ENCODE data around the gene C14orf132.
A peak's percentile ranks its signal among the peaks of the same experiment; 100 is the strongest.

C14orf132 gene

DNA sequence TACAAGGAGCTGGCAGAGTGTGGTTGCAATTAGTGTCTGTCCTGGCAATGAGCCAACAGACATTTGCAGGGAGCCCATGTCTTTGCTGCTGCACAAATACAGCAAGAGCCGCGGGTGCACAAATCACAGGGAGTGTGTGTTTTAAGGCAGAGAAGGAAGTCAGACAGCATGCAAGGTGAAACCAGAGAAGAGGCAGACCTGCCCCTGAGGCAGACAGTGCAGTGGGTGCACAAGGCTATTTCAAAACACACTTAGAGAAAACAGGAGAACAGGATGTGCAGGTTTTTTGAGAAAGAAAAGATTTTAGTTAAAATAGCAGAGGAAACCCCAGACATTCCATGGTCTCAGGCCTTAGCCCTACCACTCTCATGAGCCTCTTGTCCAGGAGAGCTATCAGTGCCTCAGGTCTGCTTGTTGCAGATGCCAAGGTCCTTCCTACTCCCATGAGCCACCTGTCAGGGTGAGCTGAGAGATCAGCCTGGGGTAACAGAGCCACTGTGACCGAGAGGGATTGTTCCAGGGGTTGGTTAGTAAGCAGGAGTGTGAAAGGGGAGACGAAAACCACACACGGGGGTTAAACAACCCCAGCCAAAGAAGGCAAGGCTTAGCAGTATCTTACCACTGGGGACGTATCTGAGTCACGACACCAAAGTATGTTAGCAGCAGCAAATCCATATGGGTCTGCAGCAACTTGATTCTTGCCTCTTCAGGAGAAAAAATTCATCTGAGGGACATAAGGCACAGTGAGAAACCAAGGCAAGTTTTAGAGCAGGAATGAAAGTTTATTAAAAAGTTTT, 78.1 kb downstream of the C14orf132 start:
- Mint-ChIP-seq H3K27ac (peak overlapping the region; percentile 58), H3K4me3 (no peak overlapping the region), H3K27me3 (ENCODE audit: low read depth) (no peaks in the 10 kb centered on the region), H3K9me3 (peaks cover 13% of the 10 kb centered on the region), H3K36me3 (ENCODE audit: low read depth) (no peaks in the 10 kb centered on the region), H3K4me1 (ENCODE audit: low read depth) (peaks cover 10% of the 10 kb centered on the region)

- peaks cover 13% of the 10 kb centered on the region for H3K9me3 Mint-ChIP-seq
- H3K4me1 Mint-ChIP-seq (ENCODE audit: low read depth) = peaks cover 10% of the 10 kb centered on the region
- H3K36me3 Mint-ChIP-seq (ENCODE audit: low read depth) = no peaks in the 10 kb centered on the region
- no peak overlapping the region for H3K4me3 Mint-ChIP-seq
- no peaks in the 10 kb centered on the region for H3K27me3 Mint-ChIP-seq (ENCODE audit: low read depth)
- no peak overlapping the region for H3K27ac Mint-ChIP-seq
Observed at GRCh38 chr14:96117960-96118359, 78.8 kb downstream of the C14orf132 start.

DNA sequence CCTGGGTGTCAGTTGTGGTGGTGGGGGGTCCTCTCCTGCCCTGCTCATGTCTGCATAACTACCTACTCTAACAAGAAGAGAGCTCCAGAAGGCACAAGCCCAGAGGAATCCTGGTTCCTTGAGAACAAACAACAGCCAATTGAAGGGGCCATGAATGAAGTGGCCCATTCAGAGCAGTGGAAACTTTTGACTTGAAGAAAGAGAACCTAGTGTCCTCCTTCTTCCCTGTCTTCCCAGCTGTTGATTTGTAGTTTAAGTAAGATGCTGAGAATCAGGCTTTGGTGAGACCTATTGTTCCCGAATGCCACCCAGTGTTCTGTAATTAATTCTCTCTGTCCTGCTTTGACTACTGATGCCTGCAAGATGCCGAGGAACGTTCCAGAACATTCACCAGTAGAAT, 79.2 kb downstream of the C14orf132 start:
- no peak overlapping the region for H3K4me3 Mint-ChIP-seq
- H3K4me1 Mint-ChIP-seq (ENCODE audit: low read depth) = peaks cover 10% of the 10 kb centered on the region
- H3K9me3 Mint-ChIP-seq = peaks cover 13% of the 10 kb centered on the region
- H3K27ac Mint-ChIP-seq = no peak overlapping the region
- H3K27me3 Mint-ChIP-seq (ENCODE audit: low read depth) = no peaks in the 10 kb centered on the region
- no peaks in the 10 kb centered on the region for H3K36me3 Mint-ChIP-seq (ENCODE audit: low read depth)

GRCh38 chr14:96119947-96120346, 80.8 kb downstream of the C14orf132 start:
- Mint-ChIP-seq H3K36me3 (ENCODE audit: low read depth) (no peaks in the 10 kb centered on the region), H3K27me3 (ENCODE audit: low read depth) (no peaks in the 10 kb centered on the region), H3K4me3 (no peak overlapping the region), H3K27ac (no peak overlapping the region), H3K9me3 (peaks cover 4% of the 10 kb centered on the region), H3K4me1 (ENCODE audit: low read depth) (peaks cover 10% of the 10 kb centered on the region)

GRCh38 chr14:96120392-96120791, 81.2 kb downstream of the C14orf132 start:
- no peaks in the 10 kb centered on the region for H3K27me3 Mint-ChIP-seq (ENCODE audit: low read depth)

GRCh38 chr14:96120941-96121340, 81.8 kb downstream of the C14orf132 start:
- Mint-ChIP-seq H3K4me3 (no peak overlapping the region), H3K36me3 (ENCODE audit: low read depth) (no peaks in the 10 kb centered on the region), H3K4me1 (ENCODE audit: low read depth) (peaks cover 10% of the 10 kb centered on the region), H3K27me3 (ENCODE audit: low read depth) (no peaks in the 10 kb centered on the region), H3K9me3 (no peaks in the 10 kb centered on the region), H3K27ac (no peak overlapping the region)

More at GRCh38 chr14:96120392-96120791, 81.2 kb downstream of the C14orf132 start:
- Mint-ChIP-seq H3K36me3 (ENCODE audit: low read depth) (no peaks in the 10 kb centered on the region), H3K4me1 (ENCODE audit: low read depth) (peaks cover 10% of the 10 kb centered on the region), H3K4me3 (no peak overlapping the region), H3K27ac (no peak overlapping the region), H3K9me3 (no peaks in the 10 kb centered on the region)

- no peak overlapping the region for H3K4me3 Mint-ChIP-seq
- peaks cover 18% of the 10 kb centered on the region for H3K4me1 Mint-ChIP-seq (ENCODE audit: low read depth)
- no peaks in the 10 kb centered on the region for H3K36me3 Mint-ChIP-seq (ENCODE audit: low read depth)
- H3K27ac Mint-ChIP-seq = no peak overlapping the region
- H3K9me3 Mint-ChIP-seq = no peaks in the 10 kb centered on the region
- H3K27me3 Mint-ChIP-seq (ENCODE audit: low read depth) = no peaks in the 10 kb centered on the region
Observed at GRCh38 chr14:96121660-96122395, 82.7 kb downstream of the C14orf132 start.

- H3K27ac Mint-ChIP-seq = no peak overlapping the region
- no peaks in the 10 kb centered on the region for H3K36me3 Mint-ChIP-seq (ENCODE audit: low read depth)
- no peaks in the 10 kb centered on the region for H3K27me3 Mint-ChIP-seq (ENCODE audit: low read depth)
- H3K4me3 Mint-ChIP-seq = no peak overlapping the region
- H3K4me1 Mint-ChIP-seq (ENCODE audit: low read depth) = peaks cover 16% of the 10 kb centered on the region
- H3K9me3 Mint-ChIP-seq = no peaks in the 10 kb centered on the region
Observed at GRCh38 chr14:96122496-96122895, 83.3 kb downstream of the C14orf132 start.

- H3K36me3 Mint-ChIP-seq (ENCODE audit: low read depth) = no peaks in the 10 kb centered on the region
- no peak overlapping the region for H3K4me3 Mint-ChIP-seq
- peaks cover 10% of the 10 kb centered on the region for H3K4me1 Mint-ChIP-seq (ENCODE audit: low read depth)
- no peaks in the 10 kb centered on the region for H3K9me3 Mint-ChIP-seq
- no peak overlapping the region for H3K27ac Mint-ChIP-seq
- H3K27me3 Mint-ChIP-seq (ENCODE audit: low read depth) = no peaks in the 10 kb centered on the region
Observed at GRCh38 chr14:96125536-96125935, 86.4 kb downstream of the C14orf132 start.

DNA sequence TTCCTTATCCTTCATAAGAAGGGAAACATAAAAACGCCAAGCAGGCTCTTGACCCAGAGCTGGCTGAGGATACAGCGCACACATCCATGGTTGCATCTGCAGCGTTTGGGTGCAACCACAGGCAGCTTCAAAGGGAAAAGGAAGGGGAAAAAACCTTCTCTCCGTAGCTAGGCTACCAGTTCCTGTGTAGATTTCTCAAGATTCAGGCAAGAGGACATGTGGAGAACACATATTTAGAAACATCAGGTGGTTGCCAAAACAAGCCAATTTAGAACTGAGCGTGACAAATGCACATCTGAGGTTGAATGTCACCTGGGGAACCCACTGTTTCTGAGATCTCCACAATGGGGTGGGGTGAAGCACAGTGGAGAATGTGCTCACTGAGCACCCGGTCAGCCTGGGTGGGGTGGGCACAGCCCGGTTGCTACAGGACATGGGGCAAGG, 87.2 kb downstream of the C14orf132 start:
- H3K27ac Mint-ChIP-seq = peak overlapping the region; percentile 79
- H3K36me3 Mint-ChIP-seq (ENCODE audit: low read depth) = no peaks in the 10 kb centered on the region
- peaks cover 10% of the 10 kb centered on the region for H3K4me1 Mint-ChIP-seq (ENCODE audit: low read depth)
- H3K27me3 Mint-ChIP-seq (ENCODE audit: low read depth) = no peaks in the 10 kb centered on the region
- H3K9me3 Mint-ChIP-seq = no peaks in the 10 kb centered on the region
- peak overlapping the region; percentile 49 for H3K4me3 Mint-ChIP-seq

GRCh38 chr14:96126783-96127271, 87.7 kb downstream of the C14orf132 start:
- Mint-ChIP-seq H3K4me3 (peak overlapping the region; percentile 49), H3K36me3 (ENCODE audit: low read depth) (no peaks in the 10 kb centered on the region), H3K27ac (peak overlapping the region; percentile 79), H3K9me3 (no peaks in the 10 kb centered on the region), H3K4me1 (ENCODE audit: low read depth) (peaks cover 10% of the 10 kb centered on the region), H3K27me3 (ENCODE audit: low read depth) (no peaks in the 10 kb centered on the region)

GRCh38 chr14:96129128-96129736, 90.1 kb downstream of the C14orf132 start:
- H3K9me3 Mint-ChIP-seq = no peaks in the 10 kb centered on the region
- H3K27ac Mint-ChIP-seq = no peak overlapping the region
- H3K36me3 Mint-ChIP-seq (ENCODE audit: low read depth) = no peaks in the 10 kb centered on the region
- H3K4me3 Mint-ChIP-seq = no peak overlapping the region
- peaks cover 10% of the 10 kb centered on the region for H3K4me1 Mint-ChIP-seq (ENCODE audit: low read depth)
- H3K27me3 Mint-ChIP-seq (ENCODE audit: low read depth) = no peaks in the 10 kb centered on the region

DNA sequence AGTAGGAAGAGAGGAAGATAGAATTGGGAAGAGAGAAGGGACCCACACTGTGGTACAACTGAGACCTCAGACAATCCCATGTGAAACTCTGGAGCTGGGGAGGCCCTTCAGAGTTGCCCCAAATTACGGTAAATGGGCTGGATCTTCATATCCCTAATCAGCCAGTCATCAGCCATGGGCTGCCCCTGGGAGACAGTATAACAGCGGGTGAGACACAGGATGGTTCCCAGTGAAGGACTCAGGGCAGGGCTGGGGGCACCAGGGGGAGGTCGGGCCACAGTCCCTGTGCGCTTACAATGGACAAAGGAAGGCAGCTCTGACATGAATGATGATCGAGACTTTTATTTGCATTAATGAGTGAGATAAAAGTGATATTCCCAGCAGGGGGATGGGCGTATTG, 91.2 kb downstream of the C14orf132 start:
- H3K9me3 Mint-ChIP-seq = no peaks in the 10 kb centered on the region
- no peak overlapping the region for H3K27ac Mint-ChIP-seq
- H3K36me3 Mint-ChIP-seq (ENCODE audit: low read depth) = no peaks in the 10 kb centered on the region
- H3K27me3 Mint-ChIP-seq (ENCODE audit: low read depth) = no peaks in the 10 kb centered on the region
- H3K4me3 Mint-ChIP-seq = no peak overlapping the region
- H3K4me1 Mint-ChIP-seq (ENCODE audit: low read depth) = peaks cover 10% of the 10 kb centered on the region

DNA sequence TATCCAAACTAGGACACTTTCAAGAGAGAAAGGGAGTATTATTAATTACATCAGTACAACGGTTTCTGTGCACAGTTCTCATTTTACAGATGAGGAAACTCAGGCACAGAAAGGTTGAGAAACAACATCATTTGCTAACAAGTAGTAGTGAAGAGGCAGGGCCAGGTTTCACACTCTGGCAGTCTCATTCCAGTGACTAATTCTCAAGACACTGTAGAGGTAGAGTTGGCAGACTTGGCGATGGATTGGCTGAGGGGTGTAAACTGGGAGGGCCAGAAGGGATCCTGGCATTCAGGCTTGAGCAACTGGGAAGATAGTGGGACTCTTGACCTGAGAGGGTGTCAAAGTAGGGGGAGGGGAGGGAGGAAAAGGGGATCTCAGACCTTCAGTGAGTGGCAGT, 91.7 kb downstream of the C14orf132 start:
- Mint-ChIP-seq H3K36me3 (ENCODE audit: low read depth) (no peaks in the 10 kb centered on the region), H3K27ac (no peak overlapping the region), H3K4me3 (no peak overlapping the region), H3K9me3 (no peaks in the 10 kb centered on the region), H3K4me1 (ENCODE audit: low read depth) (peaks cover 10% of the 10 kb centered on the region), H3K27me3 (ENCODE audit: low read depth) (no peaks in the 10 kb centered on the region)
